ENCODE data around the gene NAA11.

GRCh38 chr4:79288185-79288584 lies 37.7 kb downstream of the NAA11 start:
- no peak for TF ChIP-seq ZNF544 (tag by site-specific recombination; IDR thresholded peaks at IDR 0.05)
- TF ChIP-seq TSHZ1 (tag by site-specific recombination; IDR thresholded peaks at IDR 0.05; ENCODE audit: borderline replicate concordance) = no peak
- TF ChIP-seq REPIN1 (tag by site-specific recombination; IDR thresholded peaks at IDR 0.05; ENCODE audit: low read depth) = no peak
- TF ChIP-seq CTCF (tag by site-specific recombination; IDR thresholded peaks at IDR 0.05) = no peak
- no peak for TF ChIP-seq ZNF449 (tag by site-specific recombination; IDR thresholded peaks at IDR 0.05)
- TF ChIP-seq, protein P1, sequence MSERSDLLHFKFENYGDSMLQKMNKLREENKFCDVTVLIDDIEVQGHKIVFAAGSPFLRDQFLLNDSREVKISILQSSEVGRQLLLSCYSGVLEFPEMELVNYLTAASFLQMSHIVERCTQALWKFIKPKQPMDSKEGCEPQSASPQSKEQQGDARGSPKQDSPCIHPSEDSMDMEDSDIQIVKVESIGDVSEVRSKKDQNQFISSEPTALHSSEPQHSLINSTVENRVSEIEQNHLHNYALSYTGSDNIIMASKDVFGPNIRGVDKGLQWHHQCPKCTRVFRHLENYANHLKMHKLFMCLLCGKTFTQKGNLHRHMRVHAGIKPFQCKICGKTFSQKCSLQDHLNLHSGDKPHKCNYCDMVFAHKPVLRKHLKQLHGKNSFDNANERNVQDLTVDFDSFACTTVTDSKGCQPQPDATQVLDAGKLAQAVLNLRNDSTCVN (tag by site-specific recombination; optimal IDR thresholded peaks at IDR 0.05) = no peak
- no peak for TF ChIP-seq BCL11B (tag by site-specific recombination; IDR thresholded peaks at IDR 0.05; ENCODE audit: low read depth)
- TF ChIP-seq ZNF274 (IDR thresholded peaks at IDR 0.05; ENCODE audit: low read length) = no peak
- TF ChIP-seq ZNF274 (tag by site-specific recombination; IDR thresholded peaks at IDR 0.05; ENCODE audit: borderline replicate concordance) = no peak
- TF ChIP-seq GLI4 (tag by site-specific recombination; IDR thresholded peaks at IDR 0.05) = no peak
